ENCODE data around the gene AKAP1. TPM values are rescaled to one million over a fixed set of nuclear protein-coding genes. Genes with fewer than 3 reads are reported as not detected.

AKAP1 gene
- polyA plus RNA-seq, 1 of the 3 experiments (the other 2 are of a cell fraction): 36.3 TPM

- Histone ChIP-seq H2AFZ (ENCODE audit: low read depth) (no peak overlapping the region), H3K9me3 (no peaks in the 10 kb centered on the region), H3K27me3 (ENCODE audit: insufficient read depth) (peaks cover 9% of the 10 kb centered on the region), H3K9ac (no peak overlapping the region), H3K36me3 (replicated peaks in 1 of 2; ENCODE audit: control insufficient read depth in 1 of 2, insufficient read depth in 2 of 2, low read length in 1 of 2) (no peaks in the 10 kb centered on the region), H3K4me2 (no peak overlapping the region), H3K4me3 (ENCODE audit: low read depth in 2 of 2, low read length in 1 of 2) (no peak overlapping the region), H3K9me2 (no peaks in the 10 kb centered on the region), H3F3A (replicated peaks; ENCODE audit: insufficient read depth) (no peaks in the 10 kb centered on the region), H3K4me1 (ENCODE audit: control insufficient read depth in 1 of 2, insufficient read depth in 2 of 2, low read depth in 1 of 2, low read length in 1 of 2) (no peaks in the 10 kb centered on the region), H3K27ac (ENCODE audit: low read depth in 2 of 2, low read length in 1 of 2) (no peak overlapping the region), H3K79me2 (ENCODE audit: insufficient read depth) (no peaks in the 10 kb centered on the region), H4K20me1 (ENCODE audit: insufficient read depth) (no peaks in the 10 kb centered on the region)
- ChIA-PET CTCF (interaction anchor here (1.1 kb wide), 1 partner anchor 16 kb away, joined by 3 read pairs; no protein-coding TSS in a partner anchor), POLR2A (no interaction called here)
- no peak for DNase-seq
- WGBS (ENCODE audit: low lambda C conversion rate): 63% methylated on average over 1 of the region's 1 CpG
- TF ChIP-seq JUND (IDR thresholded peaks at IDR 0.05) (no peak), FOXM1 (IDR thresholded peaks at IDR 0.05; ENCODE audit: low read depth) (no peak), TEAD4 (IDR thresholded peaks at IDR 0.05; ENCODE audit: borderline replicate concordance, insufficient read depth) (no peak), TCF12 (IDR thresholded peaks at IDR 0.05) (no peak), EZH2phosphoT487 (IDR thresholded peaks at IDR 0.05; ENCODE audit: borderline replicate concordance, low read depth) (no peak), IRF3 (IDR thresholded peaks at IDR 0.05; ENCODE audit: low read depth, low read length) (no peak)
Measured at GRCh38 chr17:57067781-57068180, 17.3 kb upstream of the AKAP1 start.

GRCh38 chr17:57068222-57068658 lies 16.8 kb upstream of the AKAP1 start:
- Histone ChIP-seq H3K9me3 (no peaks in the 10 kb centered on the region), H3K27me3 (ENCODE audit: insufficient read depth) (peaks cover 9% of the 10 kb centered on the region), H3K27ac (ENCODE audit: low read depth in 2 of 2, low read length in 1 of 2) (no peak overlapping the region), H3K9me2 (no peaks in the 10 kb centered on the region), H3K36me3 (replicated peaks in 1 of 2; ENCODE audit: control insufficient read depth in 1 of 2, insufficient read depth in 2 of 2, low read length in 1 of 2) (no peaks in the 10 kb centered on the region), H3K9ac (no peak overlapping the region), H3K4me1 (ENCODE audit: control insufficient read depth in 1 of 2, insufficient read depth in 2 of 2, low read depth in 1 of 2, low read length in 1 of 2) (no peaks in the 10 kb centered on the region), H3K4me2 (no peak overlapping the region), H4K20me1 (ENCODE audit: insufficient read depth) (no peaks in the 10 kb centered on the region), H3K79me2 (ENCODE audit: insufficient read depth) (no peaks in the 10 kb centered on the region), H2AFZ (ENCODE audit: low read depth) (no peak overlapping the region), H3K4me3 (ENCODE audit: low read depth in 2 of 2, low read length in 1 of 2) (no peak overlapping the region), H3F3A (replicated peaks; ENCODE audit: insufficient read depth) (no peaks in the 10 kb centered on the region)
- ChIA-PET POLR2A (no interaction called here), CTCF (interaction anchor here (1.1 kb wide), 1 partner anchor 16 kb away, joined by 3 read pairs; no protein-coding TSS in a partner anchor)
- DNase-seq: no peak
- WGBS (ENCODE audit: low lambda C conversion rate): 20% methylated on average over 4 of the region's 4 CpGs
- TF ChIP-seq TAF1 (IDR thresholded peaks at IDR 0.05; ENCODE audit: borderline replicate concordance, low read depth, low read length) (no peak), POLR2AphosphoS5 (IDR thresholded peaks at IDR 0.05; ENCODE audit: low read depth, low read length) (no peak), ZBTB33 (IDR thresholded peaks at IDR 0.05; ENCODE audit: borderline replicate concordance, low read depth) (no peak), EP300 (IDR thresholded peaks at IDR 0.05; ENCODE audit: borderline replicate concordance in 1 of 2, low read depth in 1 of 2, low read length in 1 of 2) (no peak), REST (IDR thresholded peaks at IDR 0.05; ENCODE audit: low read depth, low read length) (no peak), RAD21 (IDR thresholded peaks at IDR 0.05; ENCODE audit: low read length) (no peak), YY1 (IDR thresholded peaks at IDR 0.05; ENCODE audit: low read depth) (no peak), USF2 (IDR thresholded peaks at IDR 0.05; ENCODE audit: borderline replicate concordance, low read depth, low read length) (no peak), ELF1 (IDR thresholded peaks at IDR 0.05) (no peak), NFIC (IDR thresholded peaks at IDR 0.05; ENCODE audit: borderline replicate concordance) (no peak)

Data from SK-N-SH (cell line).